Memory B cell (primary cell): ENCODE results near the gene PKIB.

Source experiments
- ATAC-seq: fragments of 150-1000 bp; cut with Tn5 transposase; 2 replicates; pipeline ENCODE4 v1.10.0; 2021; ENCODE audit warnings: low read depth, mild to moderate bottlenecking, moderate library complexity
- DNase-seq, 2 donors: peaks; one replicate each; pipeline ENCODE4 v3.0.0; 2022; ENCODE audit warnings: low spot score in 2 of 2
- H3K27ac Mint-ChIP-seq: one replicate; pipeline ENCODE4 v1.8.0; 2022; ENCODE audit warnings: mild to moderate bottlenecking, moderate library complexity, mixed read lengths
- H3K27me3 Mint-ChIP-seq: one replicate; pipeline ENCODE4 v1.8.0; 2022; ENCODE audit warnings: mixed read lengths
- H3K36me3 Mint-ChIP-seq: one replicate; pipeline ENCODE4 v1.8.0; 2022; ENCODE audit warnings: mild to moderate bottlenecking, mixed read lengths
- H3K4me1 Mint-ChIP-seq: one replicate; pipeline ENCODE4 v1.8.0; 2022; ENCODE audit warnings: mixed read lengths
- H3K4me3 Mint-ChIP-seq: one replicate; pipeline ENCODE4 v1.8.0; 2022; ENCODE audit warnings: mild to moderate bottlenecking, moderate library complexity, mixed read lengths
- H3K9me3 Mint-ChIP-seq: one replicate; pipeline ENCODE4 v1.8.0; 2022; ENCODE audit warnings: mixed read lengths

PKIB gene

GRCh38 chr6:122604676-122605075, 5.5 kb upstream of the PKIB start:
- DNase-seq (no peak), ATAC-seq (no peak)
- Mint-ChIP-seq H3K4me1 (peaks cover 3% of the 10 kb centered on the region), H3K27me3 (no peaks in the 10 kb centered on the region), H3K36me3 (no peaks in the 10 kb centered on the region), H3K27ac (no peak overlapping the region), H3K9me3 (peaks cover 2% of the 10 kb centered on the region), H3K4me3 (no peak overlapping the region)

- ATAC-seq (no peak), DNase-seq (peak; percentile 2 to 27)
- H3K36me3 Mint-ChIP-seq: no peaks in the 10 kb centered on the region
- H3K27me3 Mint-ChIP-seq: peaks cover 9% of the 10 kb centered on the region
- H3K4me3 Mint-ChIP-seq: peak overlapping the region; percentile 92
- H3K9me3 Mint-ChIP-seq: peaks cover 3% of the 10 kb centered on the region
- peaks cover 15% of the 10 kb centered on the region for H3K4me1 Mint-ChIP-seq
- no peak overlapping the region for H3K27ac Mint-ChIP-seq
These were observed 668 bp downstream of the PKIB start for GRCh38 chr6:122610690-122611455.

GRCh38 chr6:122612838-122613237, 2.6 kb downstream of the PKIB start:
- Mint-ChIP-seq H3K4me1 (peaks cover 15% of the 10 kb centered on the region), H3K27ac (no peak overlapping the region), H3K36me3 (no peaks in the 10 kb centered on the region), H3K27me3 (peaks cover 12% of the 10 kb centered on the region), H3K4me3 (no peak overlapping the region), H3K9me3 (peaks cover 3% of the 10 kb centered on the region)
- DNase-seq (no peak), ATAC-seq (no peak)

GRCh38 chr6:122614303-122614702, 4.1 kb downstream of the PKIB start:
- Mint-ChIP-seq H3K27ac (no peak overlapping the region), H3K4me3 (no peak overlapping the region), H3K9me3 (peaks cover 2% of the 10 kb centered on the region), H3K36me3 (no peaks in the 10 kb centered on the region), H3K27me3 (peaks cover 12% of the 10 kb centered on the region), H3K4me1 (peaks cover 14% of the 10 kb centered on the region)
- DNase-seq (no peak), ATAC-seq (no peak)

GRCh38 chr6:122615409-122615808, 5.2 kb downstream of the PKIB start:
- no peaks in the 10 kb centered on the region for H3K36me3 Mint-ChIP-seq

GRCh38 chr6:122616877-122617276, 6.7 kb downstream of the PKIB start:
- no peak for ATAC-seq
- no peak overlapping the region for H3K27ac Mint-ChIP-seq
- peaks cover 2% of the 10 kb centered on the region for H3K9me3 Mint-ChIP-seq
- H3K4me3 Mint-ChIP-seq: no peak overlapping the region
- H3K4me1 Mint-ChIP-seq: no peaks in the 10 kb centered on the region
- H3K27me3 Mint-ChIP-seq: peaks cover 15% of the 10 kb centered on the region
- DNase-seq: no peak
- H3K36me3 Mint-ChIP-seq: no peaks in the 10 kb centered on the region

More at GRCh38 chr6:122615409-122615808, 5.2 kb downstream of the PKIB start:
- Mint-ChIP-seq H3K27ac (no peak overlapping the region), H3K4me1 (peaks cover 7% of the 10 kb centered on the region), H3K4me3 (no peak overlapping the region), H3K27me3 (peaks cover 14% of the 10 kb centered on the region), H3K9me3 (peaks cover 2% of the 10 kb centered on the region)
- DNase-seq: no peak
- no peak for ATAC-seq

- H3K9me3 Mint-ChIP-seq: peaks cover 2% of the 10 kb centered on the region
- no peak for DNase-seq
- no peaks in the 10 kb centered on the region for H3K36me3 Mint-ChIP-seq
- H3K4me3 Mint-ChIP-seq: no peak overlapping the region
- no peak overlapping the region for H3K27ac Mint-ChIP-seq
- no peak for ATAC-seq
- H3K27me3 Mint-ChIP-seq: peaks cover 15% of the 10 kb centered on the region
- H3K4me1 Mint-ChIP-seq: no peaks in the 10 kb centered on the region
These were observed 9.1 kb downstream of the PKIB start for GRCh38 chr6:122619309-122619708.

GRCh38 chr6:122620428-122620827, 10.2 kb downstream of the PKIB start:
- no peak for DNase-seq
- no peaks in the 10 kb centered on the region for H3K36me3 Mint-ChIP-seq
- no peak for ATAC-seq
- no peaks in the 10 kb centered on the region for H3K4me1 Mint-ChIP-seq
- H3K27ac Mint-ChIP-seq: no peak overlapping the region
- H3K4me3 Mint-ChIP-seq: no peak overlapping the region
- H3K27me3 Mint-ChIP-seq: peaks cover 13% of the 10 kb centered on the region
- peaks cover 1% of the 10 kb centered on the region for H3K9me3 Mint-ChIP-seq

GRCh38 chr6:122620902-122621301, 10.7 kb downstream of the PKIB start:
- DNase-seq (no peak), ATAC-seq (no peak)
- Mint-ChIP-seq H3K27ac (no peak overlapping the region), H3K4me3 (no peak overlapping the region), H3K36me3 (no peaks in the 10 kb centered on the region), H3K9me3 (no peaks in the 10 kb centered on the region), H3K4me1 (no peaks in the 10 kb centered on the region), H3K27me3 (peaks cover 10% of the 10 kb centered on the region)

- H3K36me3 Mint-ChIP-seq: no peaks in the 10 kb centered on the region
- ATAC-seq (no peak), DNase-seq (no peak)
- peaks cover 7% of the 10 kb centered on the region for H3K27me3 Mint-ChIP-seq
- no peak overlapping the region for H3K4me3 Mint-ChIP-seq
- H3K4me1 Mint-ChIP-seq: no peaks in the 10 kb centered on the region
- H3K27ac Mint-ChIP-seq: no peak overlapping the region
- H3K9me3 Mint-ChIP-seq: no peaks in the 10 kb centered on the region
These were observed 11.4 kb downstream of the PKIB start for GRCh38 chr6:122621638-122622037.

- Mint-ChIP-seq H3K27ac (no peak overlapping the region), H3K4me1 (no peaks in the 10 kb centered on the region), H3K36me3 (no peaks in the 10 kb centered on the region), H3K27me3 (peaks cover 11% of the 10 kb centered on the region), H3K4me3 (no peak overlapping the region), H3K9me3 (peaks cover 1% of the 10 kb centered on the region)
- DNase-seq (no peak), ATAC-seq (no peak)
These were observed 12.3 kb downstream of the PKIB start for GRCh38 chr6:122622479-122622878.

- H3K36me3 Mint-ChIP-seq: no peaks in the 10 kb centered on the region
- H3K27ac Mint-ChIP-seq: no peak overlapping the region
- ATAC-seq: no peak
- H3K4me3 Mint-ChIP-seq: no peak overlapping the region
- DNase-seq: no peak
- H3K9me3 Mint-ChIP-seq: peaks cover 1% of the 10 kb centered on the region
- peaks cover 11% of the 10 kb centered on the region for H3K27me3 Mint-ChIP-seq
- H3K4me1 Mint-ChIP-seq: no peaks in the 10 kb centered on the region
These were observed 13.1 kb downstream of the PKIB start for GRCh38 chr6:122623279-122623678.

GRCh38 chr6:122624853-122625252, 14.6 kb downstream of the PKIB start:
- H3K4me3 Mint-ChIP-seq: no peak overlapping the region
- peaks cover 13% of the 10 kb centered on the region for H3K27me3 Mint-ChIP-seq
- peaks cover 1% of the 10 kb centered on the region for H3K9me3 Mint-ChIP-seq
- no peaks in the 10 kb centered on the region for H3K36me3 Mint-ChIP-seq
- H3K27ac Mint-ChIP-seq: no peak overlapping the region
- no peaks in the 10 kb centered on the region for H3K4me1 Mint-ChIP-seq
- DNase-seq (no peak), ATAC-seq (no peak)

- Mint-ChIP-seq H3K9me3 (peaks cover 1% of the 10 kb centered on the region), H3K27ac (no peak overlapping the region), H3K27me3 (peaks cover 10% of the 10 kb centered on the region), H3K4me1 (no peaks in the 10 kb centered on the region), H3K4me3 (no peak overlapping the region), H3K36me3 (no peaks in the 10 kb centered on the region)
- DNase-seq (no peak), ATAC-seq (no peak)
These were observed 18.5 kb downstream of the PKIB start for GRCh38 chr6:122628714-122629113.
